ENCODE measurements around the gene CCR7. TPM values are rescaled to one million over a fixed set of nuclear protein-coding genes. Genes with fewer than 3 reads are reported as not detected.

CCR7 gene
- total and polyA plus RNA-seq, 2 of the 4 experiments (the other 2 are of a cell fraction) = 0.14 to 0.36 TPM

DNA sequence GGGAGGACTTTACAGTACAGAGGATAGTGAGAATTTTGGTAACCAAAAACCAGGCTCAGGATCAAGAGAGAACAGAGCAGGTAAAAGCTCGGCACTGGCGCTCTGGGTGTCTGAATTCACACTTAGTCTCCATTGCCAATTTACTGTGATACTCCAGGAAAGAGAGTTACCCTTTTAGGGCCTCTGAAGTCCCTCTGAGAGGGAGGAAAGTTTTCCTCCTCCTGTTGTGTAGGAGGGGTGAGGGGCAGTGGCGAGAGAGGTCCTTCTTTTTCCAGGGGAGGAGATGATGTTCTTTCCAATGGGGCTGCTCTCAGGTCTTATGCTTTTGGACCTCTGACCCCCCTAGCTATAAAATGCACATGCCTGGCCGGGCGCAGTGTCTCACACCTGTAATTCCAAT lies 58.5 kb downstream of the CCR7 start:
- no peak overlapping the region for H2AK9ac ChIP-seq (replicated peaks; ENCODE audit: low read depth, low read length, poor library complexity)
- no peak overlapping the region for H2BK5ac ChIP-seq (ENCODE audit: low read depth, low read length, poor library complexity, severe bottlenecking)
- H2BK120ac ChIP-seq (ENCODE audit: low read depth, low read length) = no peak overlapping the region
- H2BK20ac ChIP-seq (ENCODE audit: low read depth, low read length) = no peak overlapping the region
- H4K8ac ChIP-seq (ENCODE audit: low read depth in 2 of 2, low read length in 2 of 2) = no peak overlapping the region
- intact Hi-C loops (cut with micrococcal nuclease) = no loop called here
- no peak overlapping the region for H3K4me3 ChIP-seq (ENCODE audit: insufficient read depth, low read depth, low read length)
- ATAC-seq (ENCODE audit: low read depth) (no peak), DNase-seq (no peak)
- peaks cover 14% of the 10 kb centered on the region for H3K4me1 ChIP-seq (ENCODE audit: control insufficient read depth, insufficient read depth, low read length)
- H3K4me2 ChIP-seq (ENCODE audit: low read depth, low read length) = no peak overlapping the region
- no peak overlapping the region for H3K9ac ChIP-seq (ENCODE audit: low read depth, low read length)
- POLR2A ChIA-PET (ENCODE audit: unreplicated experiment) = no interaction called here
- no TSS peak for BruUV-seq (replicated peaks)
- H3K23ac ChIP-seq (ENCODE audit: low read depth, low read length) = no peak overlapping the region
- no peaks in the 10 kb centered on the region for H4K20me1 ChIP-seq (ENCODE audit: insufficient read depth, low read length)
- 0 out of 4 replicates have a peak, but pooled peaks cover 0 to 4% of the 10 kb centered on the region in 2 experiments for H3K79me1 ChIP-seq (ENCODE audit: low read depth in 1 of 2, low read length in 2 of 2)
- in situ Hi-C loops (cut with MboI; ENCODE audit: low sequenced_read_pairs) = no loop called here
- H3K18ac ChIP-seq (ENCODE audit: low read depth, low read length) = no peak overlapping the region
- no peak overlapping the region for H2AFZ ChIP-seq (replicated peaks; ENCODE audit: low read length, poor library complexity)
- CTCF ChIA-PET = no interaction called here
- WGBS, 2 experiments (ENCODE audit: extremely low coverage in 2 of 2, insufficient read length in 1 of 2) = no CpG with 5 or more reads among the region's 5 CpGs
- no peak overlapping the region for H2BK15ac ChIP-seq (ENCODE audit: low read depth, low read length)
- TF ChIP-seq MXI1 (IDR thresholded peaks at IDR 0.05; ENCODE audit: borderline replicate concordance, low read depth, low read length) (no peak), RCOR1 (IDR thresholded peaks at IDR 0.05; ENCODE audit: insufficient replicate concordance, low read length) (no peak), POLR2A (IDR thresholded peaks at IDR 0.05; ENCODE audit: low read depth, low read length) (no peak), MAZ (IDR thresholded peaks at IDR 0.05; ENCODE audit: borderline replicate concordance, low read depth, low read length) (no peak), SMC3 (IDR thresholded peaks at IDR 0.05; ENCODE audit: low read depth, low read length) (no peak), RFX5 (IDR thresholded peaks at IDR 0.05; ENCODE audit: low read depth, low read length) (no peak), BHLHE40 (IDR thresholded peaks at IDR 0.05; ENCODE audit: low read depth, low read length) (no peak), NFE2L2 (IDR thresholded peaks at IDR 0.05; ENCODE audit: low read depth, low read length) (no peak)
- TF ChIP-seq, protein P1, sequence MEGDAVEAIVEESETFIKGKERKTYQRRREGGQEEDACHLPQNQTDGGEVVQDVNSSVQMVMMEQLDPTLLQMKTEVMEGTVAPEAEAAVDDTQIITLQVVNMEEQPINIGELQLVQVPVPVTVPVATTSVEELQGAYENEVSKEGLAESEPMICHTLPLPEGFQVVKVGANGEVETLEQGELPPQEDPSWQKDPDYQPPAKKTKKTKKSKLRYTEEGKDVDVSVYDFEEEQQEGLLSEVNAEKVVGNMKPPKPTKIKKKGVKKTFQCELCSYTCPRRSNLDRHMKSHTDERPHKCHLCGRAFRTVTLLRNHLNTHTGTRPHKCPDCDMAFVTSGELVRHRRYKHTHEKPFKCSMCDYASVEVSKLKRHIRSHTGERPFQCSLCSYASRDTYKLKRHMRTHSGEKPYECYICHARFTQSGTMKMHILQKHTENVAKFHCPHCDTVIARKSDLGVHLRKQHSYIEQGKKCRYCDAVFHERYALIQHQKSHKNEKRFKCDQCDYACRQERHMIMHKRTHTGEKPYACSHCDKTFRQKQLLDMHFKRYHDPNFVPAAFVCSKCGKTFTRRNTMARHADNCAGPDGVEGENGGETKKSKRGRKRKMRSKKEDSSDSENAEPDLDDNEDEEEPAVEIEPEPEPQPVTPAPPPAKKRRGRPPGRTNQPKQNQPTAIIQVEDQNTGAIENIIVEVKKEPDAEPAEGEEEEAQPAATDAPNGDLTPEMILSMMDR (conservative IDR thresholded peaks at IDR 0.05; ENCODE audit: low read depth, low read length) = no peak
- H2AK5ac ChIP-seq (ENCODE audit: low read depth, low read length) = peak overlapping the region; percentile 1; the same call in 1 of the 2 replicates
- peaks cover 17% of the 10 kb centered on the region for H3K9me1 ChIP-seq (ENCODE audit: insufficient read depth, low read length)
- H3K9me3 ChIP-seq (ENCODE audit: control insufficient read depth, insufficient read depth, low read length) = no peaks in the 10 kb centered on the region; the same call in 1 of the 2 replicates
- H4K5ac ChIP-seq (ENCODE audit: low read depth, low read length) = no peak overlapping the region
- dilution Hi-C loops (cut with HindIII; ENCODE audit: low sequenced_read_pairs, unreplicated experiment) = no loop called here
- H3K27ac ChIP-seq (ENCODE audit: insufficient read depth, low read length) = no peak overlapping the region
- no peak overlapping the region for H4K91ac ChIP-seq (ENCODE audit: insufficient read depth, low read depth, low read length)
- H3K56ac ChIP-seq (ENCODE audit: extremely low read depth, insufficient read depth, low read length) = no peak overlapping the region
- no peaks in the 10 kb centered on the region for H3K27me3 ChIP-seq (ENCODE audit: control insufficient read depth, insufficient read depth, low read length)
- H3K4ac ChIP-seq (ENCODE audit: low read depth, low read length) = no peak overlapping the region
- no peak overlapping the region for H3K14ac ChIP-seq (replicated peaks; ENCODE audit: low read depth, low read length)
- no peaks in the 10 kb centered on the region for H3K36me3 ChIP-seq (ENCODE audit: control insufficient read depth, insufficient read depth, low read length)

Other genes with a start within 250 kb of the CCR7 start
- gene GJD3, start 200.7 kb downstream of the CCR7 start, total RNA-seq (2012; rRNA removed) = not detected in 2 replicates
- 0.10 and 0.39 TPM in 2 replicates for gene GJD3, start 200.7 kb downstream of the CCR7 start, polyA plus RNA-seq (2012; rRNA removed)
- gene TOP2A, start 147.6 kb downstream of the CCR7 start, total RNA-seq (2012; rRNA removed) = 68.5 and 118 TPM in 2 replicates
- gene TOP2A, start 147.6 kb downstream of the CCR7 start, polyA plus RNA-seq (2012; rRNA removed) = 40.2 and 43.4 TPM in 2 replicates
- 257 and 308 TPM in 2 replicates for gene IGFBP4, start 122.0 kb downstream of the CCR7 start, total RNA-seq (2012; rRNA removed)
- gene IGFBP4, start 122.0 kb downstream of the CCR7 start, polyA plus RNA-seq (2012; rRNA removed) = 1,187 TPM in 2 replicates
- gene TNS4, start 63.8 kb downstream of the CCR7 start, total RNA-seq (2012; rRNA removed) = 0.28 TPM in 1 of 2 replicates, not detected in the other
- 0.07 TPM in 1 of 2 replicates, not detected in the other for gene TNS4, start 63.8 kb downstream of the CCR7 start, polyA plus RNA-seq (2012; rRNA removed)
- gene SMARCE1, start 82.3 kb upstream of the CCR7 start, total RNA-seq (2012; rRNA removed) = 119 and 169 TPM in 2 replicates
- 62.4 and 66.2 TPM in 2 replicates for gene SMARCE1, start 82.3 kb upstream of the CCR7 start, polyA plus RNA-seq (2012; rRNA removed)
- gene KRT222, start 99.7 kb upstream of the CCR7 start, total RNA-seq (2012; rRNA removed) = not detected in 2 replicates
- gene KRT222, start 99.7 kb upstream of the CCR7 start, polyA plus RNA-seq (2012; rRNA removed) = not detected in 2 replicates
- gene KRT24, start 138.3 kb upstream of the CCR7 start, total RNA-seq (2012; rRNA removed) = not detected in 2 replicates
- not detected in 2 replicates for gene KRT24, start 138.3 kb upstream of the CCR7 start, polyA plus RNA-seq (2012; rRNA removed)
- not detected in 2 replicates for gene KRT25, start 189.9 kb upstream of the CCR7 start, total RNA-seq (2012; rRNA removed)
- gene KRT25, start 189.9 kb upstream of the CCR7 start, polyA plus RNA-seq (2012; rRNA removed) = not detected in 2 replicates
- gene KRT26, start 206.7 kb upstream of the CCR7 start, total RNA-seq (2012; rRNA removed) = not detected in 2 replicates
- not detected in 2 replicates for gene KRT26, start 206.7 kb upstream of the CCR7 start, polyA plus RNA-seq (2012; rRNA removed)
- gene KRT27, start 217.1 kb upstream of the CCR7 start, total RNA-seq (2012; rRNA removed) = not detected in 2 replicates
- gene KRT27, start 217.1 kb upstream of the CCR7 start, polyA plus RNA-seq (2012; rRNA removed) = not detected in 2 replicates
- not detected in 2 replicates for gene KRT28, start 234.5 kb upstream of the CCR7 start, total RNA-seq (2012; rRNA removed)
- gene KRT28, start 234.5 kb upstream of the CCR7 start, polyA plus RNA-seq (2012; rRNA removed) = not detected in 2 replicates

Data from IMR-90 (cell line).